Immature natural killer cell (primary cell): ENCODE measurements around the gene SSH3. TPM values are rescaled to one million over a fixed set of nuclear protein-coding genes. Genes with fewer than 3 reads are reported as not detected.

Experiments
- DNase-seq, 3 donors: peaks; one replicate each; pipeline ENCODE4 v3.0.0; 2022; ENCODE audit warnings: mixed read lengths in 1 of 3
- H3K27ac Mint-ChIP-seq, 6 donors: one replicate each; pipeline ENCODE4 v1.8.0; 2020; ENCODE audit warnings: mixed read lengths in 6 of 6, mild to moderate bottlenecking in 5 of 6, inconsistent platforms in 4 of 6, moderate library complexity in 3 of 6
- H3K27me3 Mint-ChIP-seq, 3 donors: one replicate each; pipeline ENCODE4 v1.8.0; 2020 to 2021; ENCODE audit warnings: low read depth in 3 of 3, mild to moderate bottlenecking in 3 of 3, mixed read lengths in 3 of 3, moderate library complexity in 3 of 3, inconsistent platforms in 1 of 3
- H3K36me3 Mint-ChIP-seq, 3 donors: one replicate each; pipeline ENCODE4 v1.8.0; 2020; ENCODE audit warnings: mixed read lengths in 3 of 3, inconsistent platforms in 2 of 3, mild to moderate bottlenecking in 2 of 3
- H3K4me1 Mint-ChIP-seq, 2 donors: one replicate each; pipeline ENCODE4 v1.8.0; 2020; ENCODE audit warnings: inconsistent platforms in 2 of 2, mild to moderate bottlenecking in 2 of 2, mixed read lengths in 2 of 2, moderate library complexity in 1 of 2
- H3K4me3 Mint-ChIP-seq, 5 donors: one replicate each; pipeline ENCODE4 v1.8.0; 2020; ENCODE audit warnings: mild to moderate bottlenecking in 5 of 5, mixed read lengths in 5 of 5, inconsistent platforms in 3 of 5, moderate library complexity in 3 of 5
- H3K9me3 Mint-ChIP-seq, 6 donors: one replicate each; pipeline ENCODE4 v1.8.0; 2020; ENCODE audit warnings: mild to moderate bottlenecking in 6 of 6, mixed read lengths in 6 of 6, inconsistent platforms in 4 of 6, moderate library complexity in 3 of 6
- polyA plus RNA-seq, 3 donors: library from polyadenylated mRNA; unstranded; fragments of 300-500 nt; fragmentation: Illumina TruSeq; gene quantifications; one replicate each; pipeline ENCODE4 v1.2.3, GENCODE V29; 2021

Gene SSH3
- polyA plus RNA-seq, 3 donors from 2014 or later = 1.1 to 4.8 (median 2.3) TPM

GRCh38 chr11:67262731-67263675, 40.3 kb upstream of the SSH3 start:
- Mint-ChIP-seq H3K4me3 (peak overlapping the region; percentile 60 to 84 (median 72)), H3K27me3 (peaks cover 22 to 26% (median 23%) of the 10 kb centered on the region in 3 donors), H3K27ac (peak overlapping the region; percentile 70 to 91 (median 82)), H3K36me3 (peaks cover 0 to 9% (median 9%) of the 10 kb centered on the region in 3 donors), H3K9me3 (no peaks in the 10 kb centered on the region), H3K4me1 (peaks cover 35 to 49% of the 10 kb centered on the region in 2 donors)
- DNase-seq = peak; percentile 76 to 77 (median 77)

- peaks cover 0 to 12% (median 12%) of the 10 kb centered on the region in 3 donors for H3K36me3 Mint-ChIP-seq
- peaks cover 24 to 32% (median 28%) of the 10 kb centered on the region in 3 donors for H3K27me3 Mint-ChIP-seq
- H3K4me3 Mint-ChIP-seq = peak overlapping the region; percentile 65 to 74 (median 68)
- no peaks in the 10 kb centered on the region for H3K9me3 Mint-ChIP-seq
- H3K27ac Mint-ChIP-seq = peak overlapping the region; percentile 51 to 92 (median 78)
- no peak for DNase-seq
- H3K4me1 Mint-ChIP-seq = peaks cover 48 to 60% of the 10 kb centered on the region in 2 donors
Observed at GRCh38 chr11:67264260-67264659, 39.1 kb upstream of the SSH3 start.

- peak overlapping the region; percentile 51 to 87 (median 65) for H3K4me3 Mint-ChIP-seq
- peaks cover 0 to 12% (median 12%) of the 10 kb centered on the region in 3 donors for H3K36me3 Mint-ChIP-seq
- no peak for DNase-seq
- peak overlapping the region; percentile 57 to 95 (median 91) for H3K27ac Mint-ChIP-seq
- H3K9me3 Mint-ChIP-seq = no peaks in the 10 kb centered on the region
- peaks cover 51 to 64% of the 10 kb centered on the region in 2 donors for H3K4me1 Mint-ChIP-seq
- peaks cover 24 to 38% (median 32%) of the 10 kb centered on the region in 3 donors for H3K27me3 Mint-ChIP-seq
Observed at GRCh38 chr11:67264877-67265632, 38.3 kb upstream of the SSH3 start.

- peaks cover 59 to 71% of the 10 kb centered on the region in 2 donors for H3K4me1 Mint-ChIP-seq
- no peaks in the 10 kb centered on the region for H3K9me3 Mint-ChIP-seq
- H3K27me3 Mint-ChIP-seq = peaks cover 24 to 44% (median 32%) of the 10 kb centered on the region in 3 donors
- H3K36me3 Mint-ChIP-seq = peaks cover 4 to 18% (median 12%) of the 10 kb centered on the region in 3 donors
- peak overlapping the region; percentile 79 to 87 (median 80) for H3K4me3 Mint-ChIP-seq
- peak; percentile 81 to 84 (median 83) for DNase-seq
- peak overlapping the region; percentile 82 to 95 (median 91) for H3K27ac Mint-ChIP-seq
Observed at GRCh38 chr11:67265633-67266448, 37.5 kb upstream of the SSH3 start.

- peak; percentile 35 to 47 (median 45) for DNase-seq
- peaks cover 4 to 22% (median 12%) of the 10 kb centered on the region in 3 donors for H3K36me3 Mint-ChIP-seq
- H3K9me3 Mint-ChIP-seq = no peaks in the 10 kb centered on the region
- H3K27ac Mint-ChIP-seq = peak within 1 kb of the TSS; percentile 96 to 99 (median 98)
- peak within 1 kb of the TSS; percentile 98 for H3K4me3 Mint-ChIP-seq
- peaks cover 66 to 74% of the 10 kb centered on the region in 2 donors for H3K4me1 Mint-ChIP-seq
- peaks cover 28 to 50% (median 33%) of the 10 kb centered on the region in 3 donors for H3K27me3 Mint-ChIP-seq
Observed at GRCh38 chr11:67266449-67267187, 36.7 kb upstream of the SSH3 start, which contains the start of gene GRK2. Gene GRK2, plus strand, starts transcription at chr11:67266473. Its CDS starts 227 bp downstream, at chr11:67266700.

- H3K4me3 Mint-ChIP-seq = peak overlapping the region; percentile 98
- peaks cover 67 to 78% of the 10 kb centered on the region in 2 donors for H3K4me1 Mint-ChIP-seq
- H3K36me3 Mint-ChIP-seq = peaks cover 4 to 22% (median 12%) of the 10 kb centered on the region in 3 donors
- H3K9me3 Mint-ChIP-seq = no peaks in the 10 kb centered on the region
- peaks cover 29 to 47% (median 39%) of the 10 kb centered on the region in 3 donors for H3K27me3 Mint-ChIP-seq
- peak overlapping the region; percentile 96 to 99 (median 98) for H3K27ac Mint-ChIP-seq
- DNase-seq = peak in 2 of 3 donors; percentile 69 to 73
Observed at GRCh38 chr11:67267188-67268080, 35.9 kb upstream of the SSH3 start.

- H3K27ac Mint-ChIP-seq = peak overlapping the region; percentile 96 to 99 (median 98)
- no peaks in the 10 kb centered on the region for H3K9me3 Mint-ChIP-seq
- peak overlapping the region; percentile 98 for H3K4me3 Mint-ChIP-seq
- H3K27me3 Mint-ChIP-seq = peaks cover 30 to 44% (median 39%) of the 10 kb centered on the region in 3 donors
- H3K4me1 Mint-ChIP-seq = peaks cover 67 to 78% of the 10 kb centered on the region in 2 donors
- peak; percentile 88 to 92 (median 89) for DNase-seq
- H3K36me3 Mint-ChIP-seq = peaks cover 4 to 22% (median 12%) of the 10 kb centered on the region in 3 donors
Observed at GRCh38 chr11:67268081-67268961, 35.0 kb upstream of the SSH3 start.

- Mint-ChIP-seq H3K9me3 (no peaks in the 10 kb centered on the region), H3K4me3 (peak overlapping the region; percentile 98), H3K27ac (peak overlapping the region; percentile 96 to 99 (median 98)), H3K4me1 (peaks cover 72 to 80% of the 10 kb centered on the region in 2 donors), H3K27me3 (peaks cover 30 to 46% (median 39%) of the 10 kb centered on the region in 3 donors), H3K36me3 (peaks cover 4 to 22% (median 12%) of the 10 kb centered on the region in 3 donors)
- no peak for DNase-seq
Observed at GRCh38 chr11:67268962-67269268, 34.4 kb upstream of the SSH3 start.

GRCh38 chr11:67269401-67270255, 33.7 kb upstream of the SSH3 start:
- peak overlapping the region; percentile 96 to 99 (median 98) for H3K27ac Mint-ChIP-seq
- no peaks in the 10 kb centered on the region for H3K9me3 Mint-ChIP-seq
- peak overlapping the region; percentile 88 to 98 (median 98) for H3K4me3 Mint-ChIP-seq
- peaks cover 4 to 22% (median 12%) of the 10 kb centered on the region in 3 donors for H3K36me3 Mint-ChIP-seq
- peak; percentile 79 to 86 (median 83) for DNase-seq
- peaks cover 36 to 52% (median 39%) of the 10 kb centered on the region in 3 donors for H3K27me3 Mint-ChIP-seq
- H3K4me1 Mint-ChIP-seq = peaks cover 77 to 84% of the 10 kb centered on the region in 2 donors
